GF-D8 (cell line): ENCODE measurements around the gene FBXO33.

Source experiments
- DNase-seq: peaks from one replicate; lab custom pipeline; 2025; lab: John Stamatoyannopoulos, UW

Gene FBXO33

GRCh38 chr14:39431416-39432178, 636 bp downstream of the FBXO33 start:
- peak; percentile 7 for DNase-seq

GRCh38 chr14:39430762-39431415, 1.3 kb downstream of the FBXO33 start:
- peak; percentile 37 for DNase-seq

DNA sequence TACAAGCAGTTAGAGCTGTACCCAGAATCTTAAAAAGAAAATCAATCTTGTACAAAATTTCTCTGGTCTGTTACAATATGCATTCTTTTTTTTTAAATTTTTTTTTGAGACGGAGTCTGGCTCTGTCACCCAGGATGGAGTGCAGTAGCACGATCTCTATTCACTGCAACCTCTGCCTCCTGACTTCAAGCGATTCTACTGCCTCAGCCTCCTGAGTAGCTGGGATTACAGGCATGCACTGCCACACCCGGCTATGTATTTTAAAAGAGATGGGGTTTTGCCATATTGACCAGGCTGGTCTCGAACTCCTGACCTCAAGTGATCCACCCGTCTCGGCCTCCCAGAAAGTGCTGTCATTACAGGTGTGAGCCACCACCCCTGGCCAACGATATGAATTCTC, 4.1 kb downstream of the FBXO33 start:
- no peak for DNase-seq

- peak; percentile 33 for DNase-seq
These were observed 5.6 kb downstream of the FBXO33 start for GRCh38 chr14:39426605-39427004.

DNA sequence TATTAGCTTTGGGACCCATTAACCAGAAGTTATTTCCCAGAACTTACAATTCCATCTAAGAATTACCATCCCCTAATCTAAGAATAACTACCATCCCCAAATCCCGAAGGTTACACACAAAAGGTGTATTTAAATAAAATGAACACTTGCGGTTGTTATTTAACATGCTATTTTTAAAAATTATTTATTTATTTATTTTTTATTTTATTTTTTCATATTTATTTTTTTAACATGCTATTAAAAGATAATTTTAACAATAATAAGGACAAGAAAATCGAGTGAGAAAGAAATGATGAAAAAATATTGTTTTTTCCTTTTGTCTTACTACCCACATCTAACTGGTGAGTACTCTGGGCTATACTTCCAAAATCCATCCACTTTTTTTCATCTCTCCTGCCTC, 6.3 kb downstream of the FBXO33 start:
- DNase-seq, result no peak

DNA sequence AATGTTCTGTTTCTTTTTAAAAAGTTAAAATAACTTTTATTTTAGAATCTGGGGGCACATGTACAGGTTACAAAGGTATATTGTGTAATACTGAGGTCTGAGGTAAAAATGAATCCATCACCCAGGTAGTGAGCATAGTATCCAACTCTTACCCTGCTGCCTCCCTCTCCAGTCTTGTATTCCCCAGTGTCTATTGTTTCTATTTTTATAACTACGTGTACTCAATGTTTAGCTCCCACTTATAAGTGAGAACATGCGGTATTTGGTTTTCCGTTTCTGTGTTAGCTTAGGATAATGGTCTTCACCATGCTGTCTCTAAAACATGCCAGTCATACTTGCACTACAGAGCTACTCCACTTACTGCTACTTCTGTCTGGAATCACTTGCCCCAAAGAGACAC, 8.4 kb downstream of the FBXO33 start:
- no peak for DNase-seq

- DNase-seq, result no peak
These were observed 10.0 kb downstream of the FBXO33 start for GRCh38 chr14:39422243-39422642.

DNA sequence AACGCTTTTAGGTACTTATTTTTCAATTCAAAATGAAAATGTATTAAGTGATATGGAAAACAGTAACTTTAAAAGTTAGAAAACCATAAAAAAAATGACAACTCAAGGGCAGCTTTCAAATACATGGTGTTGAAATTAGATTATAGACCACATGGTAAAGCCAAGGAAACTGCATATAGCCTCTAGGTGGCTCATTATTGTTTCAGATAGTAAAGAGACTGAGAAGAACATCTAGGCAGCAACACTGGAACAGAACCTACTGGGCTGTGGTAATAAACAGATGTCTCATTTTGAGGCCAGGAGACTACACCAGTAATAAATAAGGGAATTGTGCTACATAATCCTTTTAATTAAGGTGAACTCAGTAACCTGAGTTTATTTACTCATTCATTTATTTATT, 13.0 kb downstream of the FBXO33 start:
- DNase-seq, result no peak

DNA sequence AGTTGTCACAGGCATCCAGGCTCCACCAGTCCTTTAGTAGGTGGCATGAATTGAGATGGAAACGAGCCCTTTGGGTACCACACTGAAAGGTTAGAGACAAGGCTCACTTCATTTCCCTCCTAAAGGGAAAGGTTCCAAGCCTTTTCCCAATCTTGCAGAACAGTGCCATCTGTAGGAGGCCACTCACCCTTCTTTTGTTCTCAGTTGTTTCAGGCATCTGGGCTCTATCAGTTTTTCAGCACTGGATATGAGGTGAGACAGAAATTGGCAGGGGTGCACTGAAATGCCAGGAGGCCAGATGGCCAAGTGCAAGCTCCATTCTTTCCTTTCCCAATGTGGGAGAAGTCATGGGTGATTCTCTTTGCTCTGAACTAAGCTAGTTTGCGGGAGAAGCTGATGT, 15.2 kb downstream of the FBXO33 start:
- DNase-seq, result no peak

DNA sequence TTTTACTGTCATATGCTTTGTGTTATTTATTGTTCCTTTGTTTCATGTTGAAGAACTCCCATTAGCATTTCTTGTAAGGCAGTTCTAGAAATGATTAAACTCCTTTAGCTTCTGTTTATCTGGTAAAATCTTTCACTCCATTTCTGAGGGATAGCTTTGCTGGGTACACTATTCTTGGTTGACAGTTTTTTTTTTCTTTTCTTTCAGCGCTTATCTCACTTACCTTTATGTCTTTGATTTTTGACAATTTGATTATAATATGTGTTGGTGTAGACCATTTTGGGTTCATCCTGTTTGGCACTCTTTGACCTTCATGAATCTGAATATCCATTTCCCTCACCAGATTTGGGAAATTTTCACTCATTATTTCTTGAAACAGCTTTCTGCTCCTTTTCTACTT, 16.2 kb downstream of the FBXO33 start:
- DNase-seq, result no peak

GRCh38 chr14:39406560-39406959, 25.7 kb downstream of the FBXO33 start:
- no peak for DNase-seq

GRCh38 chr14:39398382-39398781, 33.9 kb downstream of the FBXO33 start:
- no peak for DNase-seq

DNA sequence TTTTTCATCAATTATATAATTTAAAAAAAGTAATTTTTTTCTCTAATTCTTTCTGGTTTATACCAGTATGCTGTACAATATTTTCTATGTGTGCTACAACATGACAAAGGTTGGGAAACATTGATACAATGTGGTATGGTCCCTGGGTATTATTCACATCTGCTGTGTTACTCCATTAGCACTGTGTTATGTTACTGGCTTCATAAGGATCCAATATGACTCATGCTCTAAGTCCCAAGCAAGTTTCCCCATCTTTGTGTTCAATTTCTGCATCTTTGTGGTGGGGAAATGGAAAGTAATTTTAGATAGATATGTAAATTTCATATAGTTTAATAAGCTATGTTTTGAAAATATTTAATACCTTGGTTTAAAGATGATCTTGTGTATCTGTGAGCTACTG, 35.8 kb downstream of the FBXO33 start:
- no peak for DNase-seq

DNA sequence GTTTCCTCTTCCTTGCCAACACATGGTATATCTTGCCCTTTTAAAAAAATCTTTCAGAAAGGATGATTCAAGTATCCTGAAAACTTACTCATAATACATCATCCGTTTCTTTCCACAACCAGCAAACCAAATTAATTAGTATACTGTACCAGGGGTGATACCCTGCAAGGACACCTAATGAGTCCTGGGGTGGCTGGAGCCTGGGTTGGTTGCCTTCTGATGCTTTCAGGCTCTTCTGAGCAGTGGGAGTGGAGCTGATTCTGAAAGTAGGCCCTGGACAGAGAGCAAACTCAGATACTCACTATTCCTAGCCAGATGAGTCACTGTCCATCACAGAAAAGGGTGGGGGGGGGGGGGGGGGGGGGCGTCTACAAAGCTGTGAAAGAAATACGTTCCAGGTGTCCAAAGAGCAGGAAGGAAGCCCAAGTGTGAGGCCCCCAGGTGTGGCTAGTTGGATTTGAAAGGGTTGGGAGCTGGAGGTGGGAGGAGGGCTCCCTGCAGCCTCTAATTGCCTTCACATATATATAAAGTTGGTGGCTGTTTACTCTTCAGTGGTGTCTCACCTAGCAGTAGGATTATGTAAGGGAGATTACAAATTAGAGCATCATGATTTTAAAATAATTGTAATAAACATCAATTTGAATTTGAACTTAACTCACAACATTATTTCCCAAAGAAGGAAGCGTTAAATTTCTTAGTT, 36.5 kb downstream of the FBXO33 start:
- no peak for DNase-seq

DNA sequence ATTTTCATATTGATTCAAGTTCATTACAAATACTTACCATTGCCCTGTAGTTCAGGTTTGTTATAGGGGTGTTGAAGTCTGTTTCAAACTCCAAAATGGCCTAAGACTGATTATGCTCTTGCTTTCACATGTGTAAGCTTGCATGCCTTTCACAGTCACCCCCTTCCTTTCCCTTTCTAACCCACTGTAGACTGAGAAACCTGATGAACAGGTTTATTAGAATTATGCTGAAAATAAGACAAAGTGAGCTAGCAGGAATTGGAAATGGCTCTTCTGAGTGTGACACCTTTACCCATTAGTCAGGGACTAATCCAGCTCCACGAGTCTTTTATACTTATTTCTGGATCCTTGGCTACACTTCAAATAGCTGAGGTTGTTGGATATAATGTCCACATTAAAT, 38.9 kb downstream of the FBXO33 start:
- DNase-seq, result no peak

- no peak for DNase-seq
These were observed 48.1 kb downstream of the FBXO33 start for GRCh38 chr14:39384177-39384576.

- DNase-seq, result no peak
These were observed 48.5 kb downstream of the FBXO33 start for GRCh38 chr14:39383741-39384140.

DNA sequence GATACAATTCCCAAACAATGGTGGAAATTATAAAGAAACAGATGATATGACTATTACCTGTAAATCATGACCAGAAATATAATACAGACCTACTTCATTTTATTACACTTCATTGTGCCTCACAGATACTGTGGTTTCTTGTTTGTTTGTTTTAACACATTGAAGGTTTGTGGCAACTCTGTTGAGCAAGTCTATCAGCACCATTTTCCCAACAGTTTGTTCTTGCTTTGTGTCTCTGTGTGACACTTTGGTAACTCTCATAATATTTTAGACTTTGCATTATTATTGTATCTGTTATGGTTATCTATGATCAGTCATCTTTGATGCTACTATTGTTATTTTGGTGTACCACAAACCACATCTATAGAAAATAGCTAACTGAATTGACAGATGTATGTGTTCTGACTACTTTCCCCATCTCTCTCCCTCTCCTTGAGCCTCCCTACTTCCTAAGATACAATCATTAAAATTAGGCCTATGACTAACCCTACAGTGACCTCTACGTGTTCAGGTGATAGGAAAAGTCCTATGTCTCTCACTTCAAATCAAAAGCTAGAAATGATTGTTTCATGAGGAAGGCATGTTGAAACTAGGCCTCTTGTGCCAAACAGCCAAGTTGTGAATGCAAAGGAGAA, 49.1 kb downstream of the FBXO33 start:
- no peak for DNase-seq

DNA sequence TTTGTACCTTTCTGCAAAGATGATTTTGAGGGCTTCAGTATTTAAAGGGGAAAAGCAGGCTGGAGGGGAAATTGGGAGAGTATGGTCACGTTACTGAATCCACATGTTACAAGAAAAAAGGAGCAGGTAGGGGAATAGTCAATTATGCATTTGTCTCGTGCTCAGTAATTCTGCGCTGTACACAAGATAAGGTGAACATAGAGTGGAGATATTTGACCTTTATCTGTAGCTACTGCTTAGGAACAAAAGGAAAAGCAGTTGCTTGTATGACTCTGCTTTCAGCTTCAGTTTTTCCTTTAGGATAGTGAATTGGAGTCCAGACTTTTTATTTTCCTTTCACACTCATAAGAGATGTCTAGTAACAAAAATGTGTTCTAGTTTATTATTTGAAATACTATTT, 49.8 kb downstream of the FBXO33 start:
- DNase-seq, result no peak

DNA sequence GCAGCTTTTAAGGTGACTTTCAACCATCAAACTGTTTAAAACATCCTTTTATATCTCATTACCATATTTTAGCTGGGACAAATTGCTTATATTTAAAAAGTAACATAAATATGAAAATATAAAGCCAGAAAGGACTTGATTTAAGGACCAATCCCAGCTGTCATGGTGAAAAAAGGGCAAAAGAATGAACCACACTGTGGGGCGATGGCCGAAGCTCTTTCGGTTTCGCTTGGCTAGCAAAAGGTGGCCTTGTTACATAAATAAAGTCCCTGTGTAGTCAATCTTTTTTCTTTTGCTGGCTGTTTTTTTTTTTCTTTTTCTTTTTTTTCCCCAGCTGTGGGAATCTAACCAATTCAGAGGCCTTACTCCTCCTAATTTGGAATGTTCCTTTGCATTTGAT, 50.9 kb downstream of the FBXO33 start:
- DNase-seq, result no peak

DNA sequence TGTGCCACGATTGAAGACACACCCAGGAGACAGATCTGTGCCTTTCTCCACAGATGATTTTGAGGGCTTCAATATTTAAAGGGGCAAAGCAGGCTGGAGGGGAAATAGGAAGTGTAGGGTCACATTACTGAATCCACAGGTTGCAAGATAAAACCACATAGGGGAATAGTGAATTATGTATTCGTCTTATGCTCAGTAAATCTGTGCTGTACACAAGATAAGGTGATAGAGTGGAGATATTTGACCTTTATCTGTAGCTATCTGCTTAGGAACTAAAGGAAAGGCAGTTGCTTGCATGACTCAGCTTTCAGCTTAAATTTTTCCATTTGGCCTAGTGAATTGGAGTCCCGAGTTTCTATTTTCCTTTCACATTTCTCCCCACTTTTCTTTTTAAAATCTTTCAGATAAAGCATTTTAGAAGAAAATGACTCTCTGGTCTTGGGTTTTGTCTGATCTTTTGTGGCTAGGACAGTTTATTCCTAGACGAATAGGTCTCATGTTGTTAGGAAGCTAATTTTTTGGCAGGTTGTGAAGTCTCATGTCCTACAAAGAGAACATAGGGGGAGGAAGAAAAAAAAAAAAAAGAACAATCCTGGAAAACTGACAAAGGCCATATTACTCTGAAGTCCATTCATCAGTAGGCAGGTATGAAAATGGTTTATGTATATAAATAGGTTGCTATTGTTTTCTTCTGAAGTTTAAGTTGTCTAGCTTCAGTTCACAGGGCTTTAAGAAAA, 55.4 kb downstream of the FBXO33 start:
- DNase-seq, result peak; percentile 30

GRCh38 chr14:39374851-39375250, 57.4 kb downstream of the FBXO33 start:
- DNase-seq, result no peak
